Left hindlimb (tissue), 1 donor: Measurements from ENCODE around the gene KRTAP1-1.
"Not testable (repeated sequence)": the region's sequence is repeated elsewhere in the genome, so short reads cannot be mapped to it uniquely, and the experiment has no call there.

ENCODE experiments used
- DNase-seq: peaks from one replicate; pipeline ENCODE4 v3.0.0-alpha.2; 2018

KRTAP1-1 gene, protein sequence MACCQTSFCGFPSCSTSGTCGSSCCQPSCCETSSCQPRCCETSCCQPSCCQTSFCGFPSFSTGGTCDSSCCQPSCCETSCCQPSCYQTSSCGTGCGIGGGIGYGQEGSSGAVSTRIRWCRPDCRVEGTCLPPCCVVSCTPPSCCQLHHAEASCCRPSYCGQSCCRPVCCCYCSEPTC

DNA sequence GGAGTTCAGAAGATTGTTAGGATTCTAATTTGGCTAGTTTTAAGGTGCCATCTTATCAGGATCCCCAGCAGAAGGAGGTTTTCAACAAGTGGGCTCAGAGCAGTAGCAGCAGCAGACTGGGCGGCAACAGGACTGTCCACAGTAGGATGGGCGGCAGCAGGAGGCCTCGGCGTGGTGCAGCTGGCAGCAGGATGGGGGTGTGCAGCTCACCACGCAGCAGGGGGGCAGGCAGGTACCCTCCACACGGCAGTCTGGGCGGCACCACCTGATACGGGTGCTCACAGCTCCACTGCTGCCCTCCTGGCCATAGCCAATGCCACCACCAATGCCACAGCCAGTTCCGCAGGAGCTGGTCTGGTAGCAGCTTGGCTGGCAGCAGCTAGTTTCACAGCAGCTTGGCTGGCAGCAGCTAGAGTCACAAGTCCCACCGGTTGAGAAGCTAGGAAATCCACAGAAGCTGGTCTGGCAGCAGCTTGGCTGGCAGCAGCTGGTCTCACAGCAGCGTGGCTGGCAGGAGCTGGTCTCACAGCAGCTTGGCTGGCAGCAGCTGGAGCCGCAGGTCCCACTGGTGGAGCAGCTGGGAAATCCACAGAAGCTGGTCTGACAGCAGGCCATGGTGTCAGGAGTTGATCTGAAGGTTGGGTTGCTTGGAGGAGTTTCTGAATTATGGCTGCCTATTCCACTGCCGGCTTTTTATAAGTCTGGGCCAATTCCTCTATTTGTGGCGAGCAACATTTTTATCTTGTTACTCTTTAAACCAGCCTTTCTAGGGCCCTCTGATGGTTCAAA, at the start of gene KRTAP1-1:
KRTAP1-1 (minus strand) TSS at position 668 of the 789 bp plus-strand sequence; CDS start at position 615, 53 bp downstream.
- peak; percentile 47 for DNase-seq

DNA sequence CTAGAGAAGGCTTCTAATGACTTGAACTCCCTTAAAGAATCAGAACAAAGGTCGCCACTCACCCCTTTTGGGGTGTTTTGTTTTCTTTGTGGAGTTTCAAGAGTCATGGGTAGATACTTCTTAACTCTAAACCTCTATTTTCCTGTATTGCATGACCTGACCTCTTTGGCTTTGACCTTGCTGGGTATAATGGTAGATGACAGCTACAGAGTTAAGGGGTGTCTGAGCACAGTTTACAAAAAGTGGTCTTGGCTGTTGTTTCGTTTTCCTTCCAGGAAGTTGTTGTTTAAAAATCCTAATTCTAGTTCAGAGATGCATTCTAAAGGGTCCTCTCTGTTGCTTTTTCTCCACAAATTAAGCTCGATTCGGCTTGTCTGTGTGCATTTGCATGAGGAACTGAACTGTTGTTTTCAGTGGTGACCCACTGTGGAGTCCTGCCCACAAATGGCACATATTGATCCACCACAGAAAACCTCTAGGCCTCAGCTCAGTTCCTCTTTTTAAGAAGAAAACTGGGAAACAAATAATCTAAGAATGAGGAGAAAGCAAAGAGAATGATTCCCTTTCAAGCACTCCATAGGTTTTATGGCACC, 47.6 kb upstream of the KRTAP1-1 start:
- DNase-seq = not testable (repeated sequence)

DNA sequence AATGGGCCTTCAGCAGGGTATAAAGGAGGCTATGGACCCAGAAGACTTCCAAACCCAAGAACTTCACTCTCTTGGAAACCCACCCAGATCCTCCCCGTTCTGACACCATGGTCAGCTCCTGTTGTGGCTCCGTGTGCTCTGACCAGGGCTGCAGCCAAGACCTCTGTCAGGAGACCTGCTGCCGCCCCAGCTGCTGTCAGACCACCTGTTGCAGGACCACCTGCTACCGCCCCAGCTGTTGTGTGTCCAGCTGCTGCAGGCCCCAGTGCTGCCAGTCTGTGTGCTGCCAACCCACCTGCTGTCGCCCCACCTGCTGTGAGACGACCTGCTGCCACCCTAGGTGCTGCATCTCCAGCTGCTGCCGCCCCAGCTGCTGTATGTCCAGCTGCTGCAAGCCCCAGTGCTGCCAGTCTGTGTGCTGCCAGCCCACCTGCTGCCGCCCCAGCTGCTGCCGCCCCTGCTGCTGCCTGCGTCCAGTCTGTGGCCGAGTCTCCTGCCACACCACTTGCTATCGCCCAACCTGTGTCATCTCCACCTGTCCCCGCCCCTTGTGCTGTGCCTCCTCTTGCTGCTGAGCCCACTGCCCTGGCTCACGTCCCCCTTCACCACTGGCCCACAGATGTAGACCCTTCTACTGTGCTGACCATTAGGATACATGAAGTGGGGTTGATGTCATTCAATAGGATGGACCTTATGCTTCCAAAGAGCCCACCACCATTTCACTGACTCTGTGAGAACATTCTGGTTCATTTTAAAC, 43.0 kb upstream of the KRTAP1-1 start, which contains the start of gene KRTAP4-7:
KRTAP4-7 (plus strand) TSS at position 51 of the 757 bp plus-strand sequence; CDS start at position 108, 57 bp downstream.
- not testable (repeated sequence) for DNase-seq

DNA sequence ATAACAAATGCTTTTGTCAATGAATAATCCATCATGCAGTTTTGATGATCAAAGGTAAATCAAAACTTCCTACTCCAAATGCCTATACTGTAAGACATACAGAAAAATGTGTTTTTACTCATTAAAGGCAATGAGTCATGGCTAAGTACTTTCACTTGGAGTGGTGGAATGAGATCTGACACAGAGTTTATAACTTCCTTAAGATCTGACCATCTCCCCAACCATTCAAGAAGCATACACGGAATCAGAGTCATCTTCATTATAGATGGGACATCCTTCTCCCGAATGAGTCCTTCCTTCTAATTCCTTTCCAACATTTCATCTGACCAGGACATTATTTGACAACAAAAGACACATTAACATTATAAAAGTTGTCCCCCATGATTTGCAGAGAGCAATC, 42.2 kb upstream of the KRTAP1-1 start:
- not testable (repeated sequence) for DNase-seq

DNA sequence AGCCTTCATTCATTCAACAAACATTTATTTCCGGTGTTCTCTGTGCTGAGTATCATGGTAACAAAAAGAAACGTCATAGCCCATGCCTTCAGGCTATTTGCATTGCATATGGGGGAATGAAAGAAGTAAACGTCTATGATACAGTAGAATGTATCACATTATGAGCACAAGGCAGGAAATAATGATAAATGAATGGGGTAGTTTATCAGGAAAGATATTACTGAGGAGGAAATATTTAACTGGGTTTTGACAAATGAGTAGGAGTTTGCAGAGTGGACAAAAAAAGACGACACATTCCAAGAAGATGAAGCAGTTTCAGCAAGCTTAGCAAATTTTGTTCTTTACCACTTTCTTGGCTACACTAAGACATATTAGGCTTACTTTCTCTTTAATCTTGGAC, 41.4 kb upstream of the KRTAP1-1 start:
- DNase-seq = no peak

DNA sequence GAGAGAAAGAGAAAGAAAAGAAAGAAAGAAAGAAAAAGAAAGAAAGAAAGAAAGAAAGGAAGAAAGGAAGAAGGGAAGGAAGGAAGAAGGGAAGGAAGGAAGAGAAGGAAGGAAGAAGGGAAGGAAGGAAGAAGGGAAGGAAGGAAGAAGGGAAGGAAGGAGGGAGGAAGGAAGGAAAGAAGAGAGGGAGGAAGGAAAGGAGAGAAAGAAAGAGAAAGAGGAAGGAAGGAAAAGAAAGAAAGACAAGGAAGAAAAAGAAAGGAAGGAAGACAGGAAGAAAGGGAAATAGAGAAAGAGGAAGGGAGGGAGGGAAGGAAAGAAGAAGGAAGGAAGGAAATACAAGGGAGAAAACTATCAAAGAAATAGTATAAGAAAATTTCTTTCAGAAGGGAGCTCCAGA, 35.5 kb upstream of the KRTAP1-1 start:
- no peak for DNase-seq

DNA sequence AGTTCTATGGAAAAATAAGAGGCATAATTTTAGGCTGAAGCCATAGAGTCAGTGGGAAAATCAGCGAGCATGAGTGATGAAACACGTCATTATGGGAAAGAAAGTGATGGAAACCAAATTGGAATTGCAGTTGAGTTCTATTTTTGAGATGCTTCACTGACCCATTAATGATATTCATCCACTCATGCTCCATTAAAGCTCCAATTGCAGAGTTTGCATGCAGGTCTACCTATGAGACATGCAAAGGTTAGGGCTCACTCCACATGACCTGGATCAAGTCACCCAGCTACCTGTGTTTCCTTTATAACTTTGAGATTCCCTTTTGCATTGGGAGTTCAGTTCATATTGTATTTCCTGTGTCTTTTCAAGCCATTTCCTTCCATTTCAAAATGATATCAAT, 32.4 kb upstream of the KRTAP1-1 start:
- DNase-seq = no peak

DNA sequence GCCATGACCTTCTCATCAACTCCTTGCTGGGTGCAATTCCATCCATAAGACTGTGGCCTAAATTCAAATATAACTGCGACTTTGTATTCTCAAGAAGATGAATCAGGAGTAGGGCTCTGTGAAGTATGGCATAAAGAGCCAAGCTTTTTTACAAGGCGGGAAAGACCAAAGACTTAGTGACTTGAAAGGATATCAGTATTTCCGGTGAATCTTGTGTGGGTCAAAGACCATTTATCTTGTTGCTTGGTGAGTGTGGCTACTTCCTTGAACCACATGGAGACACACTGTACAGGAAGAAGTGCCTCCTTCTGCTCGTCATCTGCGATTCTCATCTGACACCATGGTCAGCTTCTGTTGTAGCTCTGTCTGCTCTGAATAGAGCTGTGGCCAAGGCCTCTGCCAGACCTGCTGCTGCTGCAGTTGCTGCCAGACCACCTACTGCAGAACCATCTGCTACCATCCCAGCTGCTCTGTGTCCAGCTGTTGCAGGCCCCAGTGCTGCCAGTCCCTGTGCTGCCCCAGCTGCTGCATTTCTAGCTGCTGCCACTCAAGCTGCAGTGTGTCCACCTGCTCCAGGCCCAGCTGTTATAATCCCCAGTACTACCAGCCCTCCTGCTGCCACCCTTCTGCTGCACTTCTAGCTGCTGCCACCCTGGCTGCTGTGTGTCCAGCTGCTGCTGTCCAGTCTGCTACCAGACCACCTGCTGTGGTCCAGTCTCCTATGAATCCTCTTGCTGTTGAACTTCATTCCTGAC, 30.5 kb upstream of the KRTAP1-1 start:
- no peak for DNase-seq

DNA sequence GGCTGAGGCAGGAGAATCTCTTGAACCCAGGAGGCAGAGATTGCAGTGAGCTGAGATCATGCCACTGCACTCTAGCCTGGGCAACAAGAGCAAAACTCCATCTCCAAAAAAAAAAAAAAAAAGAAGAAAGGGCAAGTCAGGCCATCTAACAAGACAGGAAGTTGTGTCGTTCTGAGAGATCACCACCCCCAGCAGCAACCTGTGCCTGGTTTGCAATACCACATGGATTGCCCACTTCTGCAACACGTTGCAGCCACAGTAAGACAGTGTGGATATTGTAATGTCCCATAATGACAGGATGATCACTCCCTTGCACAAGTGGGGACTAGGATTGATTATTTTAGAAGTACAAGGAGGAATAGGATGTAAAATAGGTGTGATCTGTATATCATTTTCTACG, 27.8 kb upstream of the KRTAP1-1 start:
- DNase-seq = no peak

DNA sequence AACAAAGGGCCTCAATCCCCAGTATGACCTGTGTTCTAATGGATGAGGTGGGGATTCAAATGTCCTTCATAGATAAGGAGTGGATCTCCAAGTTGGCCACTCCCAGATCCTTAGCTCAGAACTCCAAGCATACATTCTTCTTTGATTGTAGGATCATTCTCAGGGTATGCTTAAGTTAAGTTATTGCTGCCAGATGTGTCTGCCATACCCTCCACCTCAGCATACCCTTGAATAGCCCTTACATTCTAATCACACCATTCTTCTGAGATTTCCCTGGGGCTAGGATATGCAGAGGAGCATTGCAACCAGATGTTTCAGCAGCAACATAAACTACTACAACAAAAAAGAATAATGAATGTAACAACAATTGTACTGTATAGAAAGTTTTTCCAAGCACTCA, 26.0 kb upstream of the KRTAP1-1 start:
- no peak for DNase-seq

DNA sequence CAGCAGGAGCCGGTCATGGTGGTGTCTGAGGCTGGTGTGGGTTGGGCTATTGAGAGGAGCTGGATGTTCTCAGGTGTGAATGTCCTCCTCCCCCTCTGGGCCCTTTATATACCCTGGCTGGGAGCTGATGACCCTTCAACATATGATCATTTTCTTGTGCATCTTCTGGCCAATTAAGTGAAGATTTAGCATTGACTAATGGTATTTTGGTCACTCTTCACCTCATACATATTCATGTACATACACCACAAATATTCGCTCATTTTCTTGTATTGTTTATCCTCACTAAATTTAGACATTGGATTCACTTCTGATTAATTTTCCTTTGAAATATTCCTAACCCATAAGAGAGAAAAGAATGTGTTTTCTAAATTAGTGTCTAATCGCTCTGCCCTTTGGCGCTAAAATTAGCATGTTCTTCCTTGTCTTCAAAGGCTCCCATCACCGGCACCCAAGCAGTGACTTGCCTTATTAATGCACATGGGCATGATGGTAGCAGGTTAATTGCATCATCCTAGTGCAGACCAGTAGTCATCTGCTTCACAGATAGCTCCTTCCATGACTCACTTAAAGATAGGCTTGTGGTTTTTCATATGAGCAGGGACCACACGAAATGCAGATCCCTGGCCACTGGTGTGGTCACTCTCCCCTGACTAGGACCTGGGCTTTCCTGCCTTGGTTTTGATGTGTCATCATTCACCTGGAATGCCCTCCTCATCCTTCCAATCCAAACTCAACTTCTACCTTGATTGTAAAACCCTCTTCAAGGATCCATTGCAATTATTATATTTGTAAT, 24.8 kb upstream of the KRTAP1-1 start, which contains the start of gene KRTAP2-4:
KRTAP2-4 (minus strand) TSS at position 51 of the 796 bp plus-strand sequence; CDS start at position 17, 34 bp downstream.
- DNase-seq = no peak

DNA sequence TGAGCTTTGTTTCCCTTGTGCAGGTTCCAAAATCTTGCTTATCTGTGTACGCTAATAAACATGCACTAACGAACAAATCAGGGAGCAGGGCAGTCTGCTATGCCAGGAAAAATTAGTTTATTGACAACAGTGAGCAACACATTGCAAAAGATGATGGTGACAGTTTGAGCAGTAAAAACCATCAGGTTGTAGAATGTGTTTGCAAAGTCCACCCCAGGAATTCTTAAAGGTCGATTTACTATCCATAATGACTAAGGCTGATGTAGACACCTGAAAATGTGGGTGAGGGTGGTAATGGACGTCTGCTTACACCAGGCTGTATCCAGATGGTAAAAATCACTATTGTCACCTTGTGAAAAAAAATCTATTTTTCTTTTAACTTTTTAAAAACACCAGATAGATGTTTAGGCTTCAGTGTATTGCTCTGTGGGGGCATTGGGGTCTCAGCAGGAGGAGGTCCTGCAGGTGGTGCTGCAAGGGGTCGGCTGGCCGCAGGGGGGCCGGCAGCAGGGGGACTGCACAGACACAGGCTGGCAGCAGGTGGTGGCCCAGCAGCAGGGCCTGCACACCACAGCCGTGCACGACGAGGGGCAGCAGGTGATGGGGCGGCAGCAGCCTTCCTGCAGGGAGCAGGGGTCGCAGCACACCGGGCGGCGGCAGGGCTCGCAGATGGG, 23.9 kb upstream of the KRTAP1-1 start:
- not testable (repeated sequence) for DNase-seq

DNA sequence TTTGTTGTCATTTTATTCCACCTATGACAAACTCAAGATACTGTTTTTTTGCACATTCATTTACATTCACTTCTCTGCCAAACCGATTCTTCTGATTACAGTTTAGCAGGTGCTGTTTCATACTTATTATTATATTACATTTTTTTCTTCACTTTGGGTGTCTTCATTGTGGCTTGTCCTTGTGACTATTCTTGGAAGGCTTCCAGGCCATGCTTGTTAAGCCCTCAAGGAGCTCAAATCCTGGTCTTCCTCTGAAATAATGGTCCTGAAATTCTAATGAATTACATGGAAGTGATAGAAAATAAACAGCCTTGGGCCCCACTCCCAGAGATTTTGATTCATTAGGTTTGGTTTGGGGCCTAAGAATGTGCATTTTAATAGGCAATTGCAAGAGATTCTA, 23.1 kb upstream of the KRTAP1-1 start:
- DNase-seq = no peak

DNA sequence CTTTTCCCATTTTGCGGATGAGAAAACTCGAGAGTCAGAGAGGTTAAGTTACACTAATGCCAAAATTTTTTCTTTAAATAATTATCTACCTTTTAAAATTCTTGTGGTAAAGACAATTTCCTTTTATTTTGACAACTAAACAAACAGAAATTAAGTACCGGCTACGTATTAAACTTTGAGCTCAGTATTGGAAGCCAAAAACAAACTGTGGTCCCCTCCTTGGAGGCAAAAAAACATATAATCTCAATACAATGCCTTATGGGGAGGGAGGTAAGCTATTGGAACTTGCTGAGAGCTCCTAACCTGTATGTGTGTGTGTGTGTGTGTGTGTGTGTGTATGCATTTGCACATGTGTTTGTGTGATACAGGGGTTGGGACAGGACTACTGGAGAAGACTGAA, 22.2 kb upstream of the KRTAP1-1 start:
- no peak for DNase-seq

DNA sequence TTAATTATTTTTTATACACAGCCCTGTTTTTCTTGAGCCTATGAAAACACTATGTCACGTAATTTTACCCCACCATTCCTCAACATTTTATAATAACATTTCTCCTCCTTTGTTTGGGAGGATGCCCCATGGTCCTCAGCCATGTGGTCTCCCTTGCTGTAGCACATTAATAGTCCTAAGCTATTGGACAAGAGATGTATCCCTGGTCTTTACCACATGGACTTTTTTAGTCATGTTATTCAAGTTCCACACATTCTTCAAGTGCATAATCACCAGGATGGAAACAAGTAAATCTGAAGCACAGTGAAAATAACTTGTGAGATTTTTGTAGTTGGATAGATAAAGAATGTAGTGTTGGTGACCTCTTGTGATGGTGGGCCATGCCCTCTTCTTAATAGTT, 20.7 kb upstream of the KRTAP1-1 start:
- no peak for DNase-seq

DNA sequence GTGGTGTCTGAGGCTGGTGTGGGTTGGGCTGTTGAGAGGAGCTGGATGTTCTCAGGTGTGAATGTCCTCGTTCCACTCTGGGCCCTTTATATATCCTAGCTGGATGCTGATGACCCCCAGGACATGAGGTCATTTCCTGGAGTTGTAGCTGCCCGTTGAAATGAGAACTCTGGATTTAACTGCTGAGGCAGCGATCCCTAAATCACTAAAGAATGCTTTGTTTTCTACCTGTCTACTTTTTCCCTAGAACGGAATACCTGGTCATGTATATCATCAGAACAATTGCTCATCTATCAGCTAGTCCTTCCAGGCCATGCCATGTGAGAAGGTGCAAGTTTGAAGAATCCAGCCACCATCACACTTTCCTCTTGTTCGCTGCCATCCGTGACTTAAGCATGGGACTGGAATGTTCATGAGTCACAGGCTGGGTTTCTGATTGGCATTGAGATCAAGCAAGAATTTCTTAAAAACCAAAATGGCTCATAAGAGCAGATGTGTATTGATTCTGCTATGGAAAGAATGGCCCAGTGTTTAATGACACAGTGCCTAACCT, 18.9 kb upstream of the KRTAP1-1 start, which contains the start of gene KRTAP2-3:
KRTAP2-3 (minus strand) TSS at position 63 of the 553 bp plus-strand sequence. CDS start 64 bp downstream, outside the sequence.
- no peak for DNase-seq

DNA sequence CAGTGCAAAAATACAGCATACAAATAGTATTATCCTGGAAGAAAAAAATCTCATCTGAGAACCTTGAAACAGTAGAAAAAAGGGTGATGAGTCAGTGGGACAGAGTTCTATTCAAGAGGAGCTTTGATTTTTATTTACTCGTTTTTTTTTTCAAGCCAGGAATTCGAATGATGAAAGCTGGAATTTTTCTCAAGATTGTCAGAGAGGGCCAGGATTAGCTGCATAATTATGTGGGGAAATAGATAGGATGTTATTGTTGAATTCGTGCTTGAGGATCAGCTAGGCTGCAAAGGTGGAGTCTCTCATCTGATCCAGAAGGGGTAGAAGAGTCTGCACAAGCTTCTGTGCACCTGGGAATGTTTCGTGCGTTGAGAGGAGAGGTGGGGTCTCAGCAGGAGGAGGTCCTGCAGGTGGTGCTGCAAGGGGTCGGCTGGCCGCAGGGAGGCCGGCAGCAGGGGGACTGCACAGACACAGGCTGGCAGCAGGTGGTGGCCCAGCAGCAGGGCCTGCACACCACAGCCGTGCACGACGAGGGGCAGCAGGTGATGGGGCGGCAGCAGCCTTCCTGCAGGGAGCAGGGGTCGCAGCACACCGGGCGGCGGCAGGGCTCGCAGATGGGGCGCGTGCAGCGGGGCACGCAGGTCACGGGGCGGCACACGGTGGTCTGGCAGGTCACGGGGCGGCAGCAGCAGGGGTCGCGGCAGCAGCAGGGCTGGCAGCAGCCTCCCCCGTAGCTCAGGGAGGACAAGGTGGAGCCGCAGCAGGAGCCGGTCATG, 18.2 kb upstream of the KRTAP1-1 start:
- not testable (repeated sequence) for DNase-seq

DNA sequence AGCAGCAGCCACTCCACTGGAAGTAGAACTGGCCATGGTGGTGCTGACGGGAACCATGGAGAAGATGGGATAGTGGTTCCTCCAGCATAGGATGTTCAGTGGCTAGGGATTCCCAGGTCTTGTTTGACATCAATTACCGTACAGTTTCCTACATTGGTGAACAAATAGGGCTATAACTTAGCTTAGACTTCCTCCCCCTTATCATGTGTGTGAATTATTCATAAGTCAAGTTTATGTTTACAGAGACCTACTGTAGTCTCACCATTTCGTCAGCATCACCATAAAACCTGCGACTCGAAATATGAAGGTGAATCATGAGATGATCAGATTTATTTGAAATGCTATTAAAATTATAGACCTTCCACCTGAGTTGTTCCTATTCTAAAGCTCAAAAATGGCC, 17.5 kb upstream of the KRTAP1-1 start:
- DNase-seq = no peak

DNA sequence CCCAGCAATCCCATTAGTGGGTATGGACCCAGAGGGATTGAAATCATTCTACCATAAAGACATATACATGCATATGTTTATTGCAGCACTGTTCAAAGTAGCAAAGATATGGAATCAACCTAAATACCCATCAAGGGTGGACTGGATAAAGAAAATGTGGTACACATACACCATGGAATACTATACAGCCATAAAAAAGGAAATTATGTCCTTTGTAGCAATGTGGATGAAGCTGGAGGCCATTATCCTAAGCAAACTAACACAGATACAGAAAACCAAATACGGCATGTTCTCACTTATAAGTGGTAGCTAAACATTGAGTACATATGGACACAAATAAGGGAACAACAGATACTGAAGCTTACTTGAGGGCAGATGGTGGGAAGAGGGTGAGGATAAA, 16.3 kb upstream of the KRTAP1-1 start:
- DNase-seq = no peak

DNA sequence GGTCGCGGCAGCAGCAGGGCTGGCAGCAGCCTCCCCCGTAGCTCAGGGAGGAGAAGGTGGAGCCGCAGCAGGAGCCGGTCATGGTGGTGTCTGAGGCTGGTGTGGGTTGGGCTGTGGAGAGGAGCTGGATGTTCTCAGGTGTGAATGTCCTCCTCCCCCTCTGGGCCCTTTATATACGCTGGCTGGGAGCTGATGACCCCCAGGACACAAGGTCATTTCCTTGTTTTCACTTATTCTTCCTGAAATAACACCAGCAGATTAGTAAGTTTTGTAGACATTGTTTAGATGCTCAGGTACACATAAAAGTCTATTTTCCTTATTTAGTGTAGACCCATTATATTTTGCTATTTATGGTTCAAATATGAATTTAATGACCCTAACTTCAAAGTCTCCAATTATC, 13.9 kb upstream of the KRTAP1-1 start, which contains the start of gene KRTAP2-2:
KRTAP2-2 (minus strand) TSS at position 101 of the 400 bp plus-strand sequence; CDS start at position 82, 19 bp downstream.
- DNase-seq = not testable (repeated sequence)
